Measurements from ENCODE around the gene ZBTB7A. TPM values are rescaled to one million over a fixed set of nuclear protein-coding genes. Genes with fewer than 3 reads are reported as not detected.

The ZBTB7A gene
- total and polyA plus RNA-seq, 2 donors (not counting 1 experiment from before 2014, with no cell fraction given), result 4.9 to 17.7 TPM

GRCh38 chr19:4061683-4062418 lies 4.8 kb downstream of the ZBTB7A start:
- Histone ChIP-seq H3K36me3 (ENCODE audit: control insufficient read depth, insufficient read depth, low read length) (peaks cover 7% of the 10 kb centered on the region), H3K27me3 (ENCODE audit: control insufficient read depth, insufficient read depth, low read length) (no peaks in the 10 kb centered on the region), H3K27ac (ENCODE audit: insufficient read depth, low read length) (peak overlapping the region; percentile 93), H3K4me1 (ENCODE audit: control insufficient read depth, extremely low read depth, insufficient read depth, low read length) (peaks cover 52% of the 10 kb centered on the region), H2AFZ (ENCODE audit: low read length) (no peak overlapping the region), H3K4me2 (ENCODE audit: extremely low read depth, insufficient read depth, low read length) (peak overlapping the region; percentile 54), H3K9me3 (ENCODE audit: control insufficient read depth, insufficient read depth, low read depth, low read length) (no peaks in the 10 kb centered on the region), H3K79me2 (ENCODE audit: control insufficient read depth, insufficient read depth, low read length) (peaks cover 81% of the 10 kb centered on the region), H3K9ac (ENCODE audit: insufficient read depth, low read length) (peak overlapping the region; percentile 42), H4K20me1 (ENCODE audit: control insufficient read depth, extremely low read depth, insufficient read depth, low read length) (no peaks in the 10 kb centered on the region), H3K4me3 (replicated peaks in 1 of 4; ENCODE audit: control extremely low read depth in 1 of 4, insufficient read depth in 1 of 4, low read depth in 3 of 4, low read length in 4 of 4) (peak overlapping the region in 2 of 4 experiments; percentile 22 to 74)
- no peak for DNase-seq (ENCODE audit: low read depth in 2 of 2)
- TF ChIP-seq CTCF (conservative IDR thresholded peaks at IDR 0.05 in 1 of 2, IDR thresholded peaks at IDR 0.05 in 1 of 2; ENCODE audit: low read depth in 1 of 2, low read length in 2 of 2), result no peak
- no peak for TF ChIP-seq EZH2 (IDR thresholded peaks at IDR 0.05; ENCODE audit: low read length, missing control alignments)

- no peaks in the 10 kb centered on the region for H4K20me1 ChIP-seq (ENCODE audit: control insufficient read depth, extremely low read depth, insufficient read depth, low read length)
- peaks cover 87% of the 10 kb centered on the region for H3K79me2 ChIP-seq (ENCODE audit: control insufficient read depth, insufficient read depth, low read length)
- peaks cover 7% of the 10 kb centered on the region for H3K36me3 ChIP-seq (ENCODE audit: control insufficient read depth, insufficient read depth, low read length)
- TF ChIP-seq CTCF (conservative IDR thresholded peaks at IDR 0.05 in 1 of 2, IDR thresholded peaks at IDR 0.05 in 1 of 2; ENCODE audit: low read depth in 1 of 2, low read length in 2 of 2), result no peak
- TF ChIP-seq EZH2 (IDR thresholded peaks at IDR 0.05; ENCODE audit: low read length, missing control alignments), result no peak
- peaks cover 52% of the 10 kb centered on the region for H3K4me1 ChIP-seq (ENCODE audit: control insufficient read depth, extremely low read depth, insufficient read depth, low read length)
- H3K9me3 ChIP-seq (ENCODE audit: control insufficient read depth, insufficient read depth, low read depth, low read length), result no peaks in the 10 kb centered on the region
- no peak for DNase-seq (ENCODE audit: low read depth in 2 of 2)
- H3K27me3 ChIP-seq (ENCODE audit: control insufficient read depth, insufficient read depth, low read length), result no peaks in the 10 kb centered on the region
- no peak overlapping the region for H2AFZ ChIP-seq (ENCODE audit: low read length)
- peak overlapping the region; percentile 59 for H3K4me2 ChIP-seq (ENCODE audit: extremely low read depth, insufficient read depth, low read length)
- H3K27ac ChIP-seq (ENCODE audit: insufficient read depth, low read length), result peak overlapping the region; percentile 93
- H3K4me3 ChIP-seq (replicated peaks in 1 of 4; ENCODE audit: control extremely low read depth in 1 of 4, insufficient read depth in 1 of 4, low read depth in 3 of 4, low read length in 4 of 4), result peak overlapping the region in 2 of 4 experiments; percentile 22 to 46
- H3K9ac ChIP-seq (ENCODE audit: insufficient read depth, low read length), result peak overlapping the region; percentile 42
Measured at GRCh38 chr19:4061178-4061682, 5.5 kb downstream of the ZBTB7A start.

GRCh38 chr19:4060621-4061177 lies 6.0 kb downstream of the ZBTB7A start:
- peak overlapping the region; percentile 93 for H3K27ac ChIP-seq (ENCODE audit: insufficient read depth, low read length)
- H2AFZ ChIP-seq (ENCODE audit: low read length), result no peak overlapping the region
- H3K36me3 ChIP-seq (ENCODE audit: control insufficient read depth, insufficient read depth, low read length), result peaks cover 9% of the 10 kb centered on the region
- peak overlapping the region in 1 of 4 experiments; percentile 46 for H3K4me3 ChIP-seq (replicated peaks in 1 of 4; ENCODE audit: control extremely low read depth in 1 of 4, insufficient read depth in 1 of 4, low read depth in 3 of 4, low read length in 4 of 4)
- no peak for DNase-seq (ENCODE audit: low read depth in 2 of 2)
- no peaks in the 10 kb centered on the region for H3K27me3 ChIP-seq (ENCODE audit: control insufficient read depth, insufficient read depth, low read length)
- no peaks in the 10 kb centered on the region for H3K9me3 ChIP-seq (ENCODE audit: control insufficient read depth, insufficient read depth, low read depth, low read length)
- H3K4me1 ChIP-seq (ENCODE audit: control insufficient read depth, extremely low read depth, insufficient read depth, low read length), result peaks cover 52% of the 10 kb centered on the region
- H3K79me2 ChIP-seq (ENCODE audit: control insufficient read depth, insufficient read depth, low read length), result peaks cover 93% of the 10 kb centered on the region
- H3K9ac ChIP-seq (ENCODE audit: insufficient read depth, low read length), result peak overlapping the region; percentile 20
- TF ChIP-seq CTCF (conservative IDR thresholded peaks at IDR 0.05 in 1 of 2, IDR thresholded peaks at IDR 0.05 in 1 of 2; ENCODE audit: low read depth in 1 of 2, low read length in 2 of 2) (no peak), EZH2 (IDR thresholded peaks at IDR 0.05; ENCODE audit: low read length, missing control alignments) (no peak)
- H3K4me2 ChIP-seq (ENCODE audit: extremely low read depth, insufficient read depth, low read length), result peak overlapping the region; percentile 59
- no peaks in the 10 kb centered on the region for H4K20me1 ChIP-seq (ENCODE audit: control insufficient read depth, extremely low read depth, insufficient read depth, low read length)

All from fibroblast of lung (primary cell).